Measurements from ENCODE around the gene MAD1L1.

The MAD1L1 gene

DNA sequence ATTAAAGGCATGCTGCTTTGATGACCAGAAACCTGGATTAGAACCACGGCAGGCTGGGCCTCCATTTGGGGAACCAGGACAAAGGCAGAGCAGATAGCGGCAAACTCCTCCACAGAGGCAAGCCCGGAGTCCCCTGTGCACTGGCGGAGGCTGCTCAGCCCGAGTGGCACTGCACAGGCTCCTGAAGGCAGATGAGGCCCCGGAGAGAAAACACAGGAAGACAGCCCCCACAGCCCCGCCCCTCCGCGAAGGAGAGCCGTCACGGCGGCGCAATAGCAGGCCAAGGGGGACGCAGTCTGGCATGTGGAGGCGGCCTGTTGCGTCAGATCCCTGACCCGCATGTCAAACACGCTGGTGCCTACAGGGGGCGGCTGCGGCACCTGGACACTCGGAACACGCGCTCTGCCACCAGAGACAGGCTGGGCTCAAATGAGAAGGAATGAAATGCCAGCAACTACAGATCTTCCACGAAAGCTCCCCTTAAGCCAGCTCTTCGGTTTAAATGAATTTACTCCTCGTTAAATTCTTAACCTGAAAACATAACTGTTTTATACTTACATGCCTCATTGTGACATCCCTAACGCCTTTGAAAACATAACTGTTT is 128.5 kb downstream of the MAD1L1 start:
- no peak overlapping the region for H3K4me3 ChIP-seq (replicated peaks; ENCODE audit: low read depth, low read length)
- DNase-seq (ENCODE audit: extremely low read depth, low read depth) = peak; percentile 67
- TF ChIP-seq, protein P1, sequence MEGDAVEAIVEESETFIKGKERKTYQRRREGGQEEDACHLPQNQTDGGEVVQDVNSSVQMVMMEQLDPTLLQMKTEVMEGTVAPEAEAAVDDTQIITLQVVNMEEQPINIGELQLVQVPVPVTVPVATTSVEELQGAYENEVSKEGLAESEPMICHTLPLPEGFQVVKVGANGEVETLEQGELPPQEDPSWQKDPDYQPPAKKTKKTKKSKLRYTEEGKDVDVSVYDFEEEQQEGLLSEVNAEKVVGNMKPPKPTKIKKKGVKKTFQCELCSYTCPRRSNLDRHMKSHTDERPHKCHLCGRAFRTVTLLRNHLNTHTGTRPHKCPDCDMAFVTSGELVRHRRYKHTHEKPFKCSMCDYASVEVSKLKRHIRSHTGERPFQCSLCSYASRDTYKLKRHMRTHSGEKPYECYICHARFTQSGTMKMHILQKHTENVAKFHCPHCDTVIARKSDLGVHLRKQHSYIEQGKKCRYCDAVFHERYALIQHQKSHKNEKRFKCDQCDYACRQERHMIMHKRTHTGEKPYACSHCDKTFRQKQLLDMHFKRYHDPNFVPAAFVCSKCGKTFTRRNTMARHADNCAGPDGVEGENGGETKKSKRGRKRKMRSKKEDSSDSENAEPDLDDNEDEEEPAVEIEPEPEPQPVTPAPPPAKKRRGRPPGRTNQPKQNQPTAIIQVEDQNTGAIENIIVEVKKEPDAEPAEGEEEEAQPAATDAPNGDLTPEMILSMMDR (IDR thresholded peaks at IDR 0.05; ENCODE audit: low read depth, low read length, missing control alignments) = peak; percentile 75

DNA sequence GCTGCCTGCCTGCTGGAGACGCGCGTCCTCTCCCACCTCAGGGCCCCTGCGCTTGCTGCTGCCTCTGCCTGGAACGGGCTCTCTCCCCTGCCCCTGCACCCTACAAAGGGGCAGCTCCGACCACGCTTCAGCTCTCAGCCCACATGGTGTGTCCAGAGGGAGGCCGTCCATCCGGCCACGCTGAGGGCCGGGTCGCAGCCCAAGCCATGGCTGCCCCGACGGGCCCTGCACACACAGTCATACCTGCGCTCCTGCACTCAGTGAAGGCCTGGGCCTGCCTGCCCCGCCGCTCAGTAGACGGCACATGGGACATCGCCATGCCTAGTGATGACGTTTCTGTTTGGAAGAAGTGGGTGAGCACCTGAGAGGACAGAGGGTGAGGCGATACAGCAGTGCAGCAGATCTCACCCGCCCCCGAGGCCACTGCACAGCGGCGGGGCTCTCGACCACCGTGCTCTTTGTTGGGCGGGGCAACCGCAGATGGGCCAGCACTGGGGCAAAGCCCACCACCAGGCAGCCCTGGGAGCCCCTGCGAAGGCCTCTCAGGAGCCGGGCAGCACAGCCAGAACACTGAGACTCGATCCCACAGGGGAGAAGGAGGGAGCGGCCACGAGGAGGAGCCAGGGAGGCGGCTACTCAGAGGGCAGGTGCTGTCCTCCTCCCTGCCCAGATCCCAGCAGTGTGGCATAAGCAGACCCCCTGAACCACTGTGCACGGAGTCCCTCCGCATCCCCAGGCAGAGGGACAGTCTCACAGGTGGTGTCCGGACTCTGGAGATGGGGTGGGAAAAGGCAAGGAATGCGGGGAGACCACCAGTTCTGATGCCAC is 129.5 kb downstream of the MAD1L1 start:
- TF ChIP-seq, protein P1 (IDR thresholded peaks at IDR 0.05; ENCODE audit: low read depth, low read length, missing control alignments) = no peak
- DNase-seq (ENCODE audit: extremely low read depth, low read depth) = no peak

DNA sequence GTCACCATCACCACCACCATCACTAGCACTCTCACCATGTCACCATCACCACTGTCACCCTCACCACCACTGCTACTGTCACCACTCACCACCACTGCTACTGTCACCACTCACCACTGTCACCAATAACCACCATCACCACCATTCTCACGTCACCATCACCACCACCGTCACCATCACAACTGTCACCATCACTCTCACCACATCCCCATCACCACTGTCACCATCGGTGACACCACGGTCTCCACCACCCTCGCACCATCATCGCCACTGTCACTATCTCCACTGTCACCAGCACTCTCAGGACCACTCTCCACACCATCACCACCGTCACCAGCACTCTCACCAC is 130.4 kb downstream of the MAD1L1 start:
- TF ChIP-seq, protein P1 (IDR thresholded peaks at IDR 0.05; ENCODE audit: low read depth, low read length, missing control alignments) = no peak
- DNase-seq (ENCODE audit: extremely low read depth, low read depth) = no peak
- H3K4me3 ChIP-seq (replicated peaks; ENCODE audit: low read depth, low read length) = no peak overlapping the region

More for the DNA sequence above, 129.5 kb downstream of the MAD1L1 start:
- no peak overlapping the region for H3K4me3 ChIP-seq (replicated peaks; ENCODE audit: low read depth, low read length)

DNA sequence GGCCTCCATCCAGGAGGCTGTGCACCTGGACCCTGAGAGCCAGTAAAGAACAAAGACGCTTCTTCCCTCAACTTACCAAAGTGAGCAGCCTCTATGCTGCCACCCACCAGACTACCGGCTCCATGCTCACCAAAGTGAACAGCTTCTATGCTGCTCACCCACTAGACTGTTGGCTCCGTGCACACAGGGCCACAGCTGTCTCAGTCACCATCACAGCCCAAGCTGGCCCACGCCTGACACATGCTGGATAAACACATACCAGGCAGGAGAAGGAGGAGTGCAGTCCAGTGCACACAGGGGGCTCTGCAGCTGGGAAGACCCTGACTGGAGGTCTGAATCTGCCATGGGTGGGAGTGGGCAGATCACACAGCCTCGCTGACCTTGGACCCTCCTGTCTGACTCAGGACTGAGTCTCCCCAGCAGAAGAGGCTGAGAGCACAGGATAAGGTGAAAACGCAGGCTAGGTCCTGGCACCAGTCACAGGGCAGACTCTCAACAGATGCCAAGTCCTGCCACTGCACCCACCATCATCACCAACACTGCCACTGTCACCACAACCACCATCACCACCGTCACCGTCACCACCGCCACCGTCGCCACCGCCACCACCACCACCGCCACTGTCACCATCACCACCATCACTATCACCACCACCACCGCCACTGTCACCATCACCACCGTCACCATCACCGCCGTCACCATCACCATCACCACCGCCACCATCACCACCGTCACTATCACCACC is 130.9 kb downstream of the MAD1L1 start:
- TF ChIP-seq, protein P1 (IDR thresholded peaks at IDR 0.05; ENCODE audit: low read depth, low read length, missing control alignments) = no peak
- H3K4me3 ChIP-seq (replicated peaks; ENCODE audit: low read depth, low read length) = no peak overlapping the region
- DNase-seq (ENCODE audit: extremely low read depth, low read depth) = no peak

DNA sequence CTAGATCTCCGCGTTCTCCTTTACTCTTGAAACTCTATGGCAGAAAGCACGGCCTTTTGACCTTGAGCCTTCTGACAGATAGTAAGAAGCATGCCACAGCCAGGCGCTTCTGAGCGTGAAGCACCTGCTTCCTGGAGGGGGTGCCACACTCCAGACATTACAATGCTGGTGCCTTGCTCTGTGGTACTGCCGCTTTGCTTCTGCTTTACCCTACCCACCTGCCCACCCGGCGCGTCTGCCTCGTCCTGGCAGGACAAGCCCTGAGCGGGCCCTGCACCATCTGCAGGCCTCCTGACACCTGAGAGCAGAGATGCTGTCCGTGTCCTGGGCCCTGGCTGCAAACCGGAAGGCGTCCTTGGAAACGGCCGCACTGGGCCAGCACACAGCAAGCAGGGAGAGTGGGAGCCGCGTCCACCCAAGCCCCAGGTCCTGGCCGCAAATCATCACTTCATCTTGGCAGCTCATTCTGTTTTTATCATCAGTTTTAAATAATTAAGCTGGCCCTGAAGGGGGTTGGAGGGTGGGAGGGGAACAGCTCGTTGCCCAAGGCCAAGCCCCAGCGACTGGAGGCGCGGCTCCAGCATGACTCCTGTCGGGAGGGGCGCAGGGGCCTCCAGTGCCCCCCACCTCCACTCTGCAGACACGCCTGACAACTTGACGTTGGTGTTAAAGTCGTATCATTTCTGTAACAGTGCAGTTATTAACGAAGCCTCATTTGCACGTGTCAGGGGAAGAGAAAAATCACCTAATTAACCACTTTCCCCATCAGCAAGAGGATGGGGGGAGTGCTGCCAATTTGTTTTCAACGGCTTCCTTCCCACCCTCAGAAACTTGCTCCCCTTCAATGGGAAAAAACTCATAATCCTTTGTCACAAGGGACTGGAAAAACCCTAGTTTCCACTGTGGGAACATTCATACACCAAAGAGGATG is 132.2 kb downstream of the MAD1L1 start:
- TF ChIP-seq, protein P1 (IDR thresholded peaks at IDR 0.05; ENCODE audit: low read depth, low read length, missing control alignments) = no peak
- no peak for DNase-seq (ENCODE audit: extremely low read depth, low read depth)
- no peak overlapping the region for H3K4me3 ChIP-seq (replicated peaks; ENCODE audit: low read depth, low read length)

Data from HFF-Myc (cell line).